DMS 273 treated with DMSO at 0.1 percent for 48 hours (cell line): Measurements from ENCODE around the gene CROCC.
"Not testable (repeated sequence)": the region's sequence is repeated elsewhere in the genome, so short reads cannot be mapped to it uniquely, and the experiment has no call there.

Experiments
- DNase-seq: peaks from one replicate; lab custom pipeline; 2025; lab: John Stamatoyannopoulos, UW

CROCC gene

GRCh38 chr1:16939386-16940180 lies 17.9 kb downstream of the CROCC start:
- DNase-seq: not testable (repeated sequence)

- DNase-seq: no peak
Measured at GRCh38 chr1:16944038-16944437, 22.3 kb downstream of the CROCC start.

GRCh38 chr1:16945512-16945911 lies 23.8 kb downstream of the CROCC start:
- not testable (repeated sequence) for DNase-seq

- DNase-seq: not testable (repeated sequence)
Measured at GRCh38 chr1:16946185-16946584, 24.5 kb downstream of the CROCC start.

GRCh38 chr1:16946646-16947045 lies 24.9 kb downstream of the CROCC start:
- no peak for DNase-seq

- not testable (repeated sequence) for DNase-seq
Measured at GRCh38 chr1:16948282-16948891, 26.7 kb downstream of the CROCC start.

- DNase-seq: not testable (repeated sequence)
Measured at GRCh38 chr1:16949026-16949425, 27.3 kb downstream of the CROCC start.

- DNase-seq: not testable (repeated sequence)
Measured at GRCh38 chr1:16952376-16952775, 30.6 kb downstream of the CROCC start.

GRCh38 chr1:16954579-16954978 lies 32.8 kb downstream of the CROCC start:
- DNase-seq: no peak

GRCh38 chr1:16955186-16955585 lies 33.5 kb downstream of the CROCC start:
- no peak for DNase-seq

- DNase-seq: no peak
Measured at GRCh38 chr1:16956775-16957174, 35.0 kb downstream of the CROCC start.

- DNase-seq: no peak
Measured at GRCh38 chr1:16957731-16958130, 36.0 kb downstream of the CROCC start.

GRCh38 chr1:16958475-16958874 lies 36.7 kb downstream of the CROCC start:
- no peak for DNase-seq

GRCh38 chr1:16960560-16961296 lies 39.0 kb downstream of the CROCC start:
- peak; percentile 47 for DNase-seq

- DNase-seq: no peak
Measured at GRCh38 chr1:16961297-16962133, 39.8 kb downstream of the CROCC start.

- DNase-seq: not testable (repeated sequence)
Measured at GRCh38 chr1:16964169-16964568, 42.4 kb downstream of the CROCC start.

GRCh38 chr1:16965486-16966067 lies 43.8 kb downstream of the CROCC start:
- DNase-seq: no peak

- DNase-seq: no peak
Measured at GRCh38 chr1:16966282-16966681, 44.6 kb downstream of the CROCC start.

GRCh38 chr1:16967095-16967575 lies 45.4 kb downstream of the CROCC start:
- DNase-seq: no peak

GRCh38 chr1:16967962-16968361 lies 46.2 kb downstream of the CROCC start:
- DNase-seq: no peak

GRCh38 chr1:16968372-16968771 lies 46.6 kb downstream of the CROCC start:
- DNase-seq: no peak
